Fibroblast of mammary gland (primary cell): Measurements from ENCODE around the gene FREM3.
"Not testable (repeated sequence)": the region's sequence is repeated elsewhere in the genome, so short reads cannot be mapped to it uniquely, and the experiment has no call there.

Experiments
- DNase-seq: peaks from one replicate; pipeline ENCODE4 v3.0.0-alpha.2; 2010; ENCODE audit warnings: low read depth
- H3K4me3 ChIP-seq: 2 replicates; pipeline ENCODE4 v1.5.1; 2011; ENCODE audit warnings: low read depth, mild to moderate bottlenecking, low read length, moderate library complexity; ENCODE audit not compliant: control insufficient read depth
- TF ChIP-seq, protein P1 (sequence below): conservative IDR thresholded peaks from 2 replicates; pipeline ENCODE4 v1.5.1; 2011; ENCODE audit warnings: low read depth, low read length, inconsistent platforms; ENCODE audit not compliant: control insufficient read depth, insufficient read depth

FREM3 gene

DNA sequence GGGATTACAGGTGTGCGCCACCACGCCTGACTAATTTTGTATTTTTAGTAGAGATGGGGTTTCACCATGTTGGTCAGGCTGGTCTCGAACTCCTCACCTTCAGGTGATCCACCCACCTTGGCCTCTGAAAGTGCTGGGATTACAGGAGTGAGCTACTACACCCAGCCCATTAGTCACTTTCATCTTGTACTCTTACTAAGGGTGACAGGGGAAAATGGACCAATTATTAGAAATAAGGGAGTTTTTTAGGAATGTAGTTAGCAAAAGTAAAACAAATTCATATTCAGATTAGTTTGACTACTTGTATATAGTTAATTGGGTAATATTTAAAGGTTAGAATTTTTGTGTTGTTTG lies 160.8 kb downstream of the FREM3 start:
- DNase-seq: no peak
- TF ChIP-seq, protein P1, sequence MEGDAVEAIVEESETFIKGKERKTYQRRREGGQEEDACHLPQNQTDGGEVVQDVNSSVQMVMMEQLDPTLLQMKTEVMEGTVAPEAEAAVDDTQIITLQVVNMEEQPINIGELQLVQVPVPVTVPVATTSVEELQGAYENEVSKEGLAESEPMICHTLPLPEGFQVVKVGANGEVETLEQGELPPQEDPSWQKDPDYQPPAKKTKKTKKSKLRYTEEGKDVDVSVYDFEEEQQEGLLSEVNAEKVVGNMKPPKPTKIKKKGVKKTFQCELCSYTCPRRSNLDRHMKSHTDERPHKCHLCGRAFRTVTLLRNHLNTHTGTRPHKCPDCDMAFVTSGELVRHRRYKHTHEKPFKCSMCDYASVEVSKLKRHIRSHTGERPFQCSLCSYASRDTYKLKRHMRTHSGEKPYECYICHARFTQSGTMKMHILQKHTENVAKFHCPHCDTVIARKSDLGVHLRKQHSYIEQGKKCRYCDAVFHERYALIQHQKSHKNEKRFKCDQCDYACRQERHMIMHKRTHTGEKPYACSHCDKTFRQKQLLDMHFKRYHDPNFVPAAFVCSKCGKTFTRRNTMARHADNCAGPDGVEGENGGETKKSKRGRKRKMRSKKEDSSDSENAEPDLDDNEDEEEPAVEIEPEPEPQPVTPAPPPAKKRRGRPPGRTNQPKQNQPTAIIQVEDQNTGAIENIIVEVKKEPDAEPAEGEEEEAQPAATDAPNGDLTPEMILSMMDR: no peak
- H3K4me3 ChIP-seq: no peak overlapping the region

DNA sequence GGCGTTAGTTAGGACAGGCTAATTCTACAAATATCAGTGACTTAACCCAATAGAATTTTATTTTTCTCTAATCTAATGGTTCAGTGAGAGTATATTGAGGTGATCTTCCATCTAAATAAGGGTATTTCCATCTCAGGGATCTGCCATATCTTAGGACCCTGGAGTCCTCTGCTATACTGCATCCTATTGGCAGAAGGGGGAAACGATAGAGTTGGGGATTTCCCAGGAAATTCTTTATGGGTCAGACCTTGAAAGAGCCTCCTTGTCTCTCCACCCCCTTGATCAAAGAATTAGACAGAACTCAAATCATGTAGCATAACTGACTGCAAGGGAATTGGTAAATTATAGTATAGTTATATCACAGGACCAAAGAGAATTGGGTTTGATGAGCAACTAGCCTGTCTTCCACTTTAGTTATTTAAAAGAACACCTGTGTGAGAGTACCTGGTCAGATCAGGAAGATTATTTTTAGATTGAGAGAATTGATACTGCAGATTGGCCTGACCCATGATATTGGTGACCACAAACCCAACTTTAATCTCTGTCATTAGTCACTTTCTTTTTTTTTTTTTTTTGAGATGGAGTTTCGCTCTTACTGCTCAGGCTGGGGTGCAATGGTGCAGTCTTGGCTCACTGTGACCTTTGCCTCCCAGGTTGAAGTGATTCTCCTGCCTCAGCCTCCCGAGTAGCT lies 161.4 kb downstream of the FREM3 start:
- no peak for DNase-seq
- TF ChIP-seq, protein P1: no peak
- no peak overlapping the region for H3K4me3 ChIP-seq

DNA sequence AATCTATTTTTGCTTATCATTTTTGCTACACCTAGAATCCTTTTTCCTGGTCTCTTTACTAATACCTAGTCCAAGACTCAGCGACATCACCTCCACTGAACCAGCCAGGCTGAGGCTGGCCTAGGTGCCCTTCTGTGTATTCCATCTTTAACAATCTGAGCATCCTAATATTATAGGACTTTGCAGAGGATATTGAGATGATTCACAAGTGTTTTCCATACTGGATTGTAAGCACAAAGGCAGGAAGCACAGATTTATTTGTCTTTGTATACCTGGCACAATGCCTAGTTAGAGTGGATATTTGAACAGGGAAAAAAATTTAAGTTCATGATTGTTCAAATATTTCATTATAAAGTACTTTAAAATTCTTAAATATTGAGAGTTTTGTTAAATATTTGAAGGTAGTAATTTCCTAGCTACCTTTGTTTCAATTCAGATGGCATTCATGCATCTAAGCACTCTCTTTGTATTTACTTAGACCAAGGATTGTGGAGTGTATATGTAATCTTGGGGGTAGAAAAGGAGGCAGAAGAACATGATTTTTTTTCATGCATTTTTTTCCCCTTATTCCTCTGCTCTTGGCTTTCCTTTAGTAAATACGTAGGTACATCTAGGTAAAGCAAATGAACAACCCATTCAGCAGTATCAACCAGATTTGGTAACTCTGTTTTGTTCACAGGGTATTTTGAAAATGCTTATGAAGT lies 168.5 kb downstream of the FREM3 start:
- no peak for DNase-seq
- TF ChIP-seq, protein P1: no peak

DNA sequence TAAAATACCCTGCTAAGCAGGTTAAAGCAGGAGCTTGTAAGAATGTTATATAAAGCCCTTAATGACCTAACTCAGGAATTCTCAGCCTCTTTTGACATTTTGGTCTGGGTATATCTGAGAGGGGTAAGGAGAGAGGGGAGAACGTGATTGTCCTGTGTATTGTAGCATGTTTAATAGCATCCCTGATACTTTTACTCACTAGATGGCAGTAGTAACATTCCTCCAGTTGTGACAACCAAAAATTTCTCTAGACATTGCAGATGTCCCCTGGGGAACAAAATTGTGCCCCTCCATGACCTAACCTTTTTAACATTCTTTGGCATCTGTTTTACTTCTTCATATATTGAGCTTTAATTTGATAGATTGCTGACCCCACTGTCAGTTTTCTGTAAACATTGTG lies 169.1 kb downstream of the FREM3 start:
- peak; percentile 16 for DNase-seq
- H3K4me3 ChIP-seq: no peak overlapping the region
- TF ChIP-seq, protein P1: peak; percentile 48

More for the DNA sequence above, 168.5 kb downstream of the FREM3 start:
- H3K4me3 ChIP-seq: no peak overlapping the region

DNA sequence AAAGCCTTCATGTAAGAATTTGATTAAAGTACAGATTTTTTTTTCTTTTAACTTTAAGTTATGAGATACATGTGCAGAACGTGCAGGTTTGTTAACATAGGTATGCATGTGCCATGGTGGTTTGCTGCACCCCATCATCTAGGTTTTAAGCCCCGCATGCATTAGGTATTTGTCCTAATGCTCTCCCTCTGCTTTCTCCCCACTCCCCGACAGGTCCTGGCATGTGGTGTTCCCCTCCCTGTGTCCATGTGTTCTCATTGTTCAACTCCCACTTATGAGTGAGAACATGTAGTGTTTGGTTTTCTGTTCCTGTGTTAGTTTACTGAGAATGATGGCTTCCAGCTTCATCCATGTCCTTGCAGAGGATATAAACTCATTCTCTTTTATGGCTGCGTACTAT lies 172.4 kb downstream of the FREM3 start:
- not testable (repeated sequence) for DNase-seq, H3K4me3 ChIP-seq
